RWPE2 (cell line): Measurements from ENCODE around the gene BCL3.

Experiments
- ATAC-seq: fragments of 200-7000 bp; cut with Tn5 transposase; 3 replicates; pipeline ENCODE4 v1.9.1; 2021; ENCODE audit warnings: low read depth
- DNase-seq: peaks from one replicate; pipeline ENCODE4 v3.0.0-alpha.2; 2020; ENCODE audit warnings: low spot score
- H3K27ac ChIP-seq: fragments of 450-650 bp; 2 replicates; pipeline ENCODE4 v1.5.1; 2017; ENCODE audit warnings: mild to moderate bottlenecking; ENCODE audit not compliant: poor library complexity, severe bottlenecking
- H3K27me3 ChIP-seq: fragments of 250-450 bp; sonication (Bioruptor Pico); 2 replicates; pipeline ENCODE4 v1.5.1; 2021; ENCODE audit warnings: mild to moderate bottlenecking, moderate library complexity; ENCODE audit not compliant: insufficient read depth, poor library complexity, severe bottlenecking
- H3K36me3 ChIP-seq: fragments of 250-450 bp; sonication (Bioruptor Pico); 2 replicates; pipeline ENCODE4 v1.5.1; 2020; ENCODE audit warnings: low read depth, mild to moderate bottlenecking, moderate library complexity
- H3K4me1 ChIP-seq: fragments of 250-450 bp; sonication (Bioruptor Pico); 2 replicates; pipeline ENCODE4 v1.5.1; 2021; ENCODE audit warnings: mild to moderate bottlenecking, moderate library complexity; ENCODE audit not compliant: insufficient read depth, poor library complexity, severe bottlenecking
- H3K4me3 ChIP-seq: fragments of 250-450 bp; sonication (Bioruptor Pico); 2 replicates; pipeline ENCODE4 v1.5.1; 2021; ENCODE audit warnings: mild to moderate bottlenecking, moderate library complexity; ENCODE audit not compliant: severe bottlenecking
- H3K9me3 ChIP-seq: fragments of 250-450 bp; sonication (Bioruptor Pico); 2 replicates; pipeline ENCODE4 v1.5.1; 2021; ENCODE audit warnings: mild to moderate bottlenecking, moderate library complexity; ENCODE audit not compliant: severe bottlenecking
- TF ChIP-seq, protein P1 (sequence below): fragments of 450-650 bp; IDR thresholded peaks from one replicate; pipeline ENCODE4 v1.5.1; 2017; ENCODE audit warnings: mild to moderate bottlenecking, moderate library complexity; ENCODE audit not compliant: poor library complexity, severe bottlenecking

BCL3 gene

DNA sequence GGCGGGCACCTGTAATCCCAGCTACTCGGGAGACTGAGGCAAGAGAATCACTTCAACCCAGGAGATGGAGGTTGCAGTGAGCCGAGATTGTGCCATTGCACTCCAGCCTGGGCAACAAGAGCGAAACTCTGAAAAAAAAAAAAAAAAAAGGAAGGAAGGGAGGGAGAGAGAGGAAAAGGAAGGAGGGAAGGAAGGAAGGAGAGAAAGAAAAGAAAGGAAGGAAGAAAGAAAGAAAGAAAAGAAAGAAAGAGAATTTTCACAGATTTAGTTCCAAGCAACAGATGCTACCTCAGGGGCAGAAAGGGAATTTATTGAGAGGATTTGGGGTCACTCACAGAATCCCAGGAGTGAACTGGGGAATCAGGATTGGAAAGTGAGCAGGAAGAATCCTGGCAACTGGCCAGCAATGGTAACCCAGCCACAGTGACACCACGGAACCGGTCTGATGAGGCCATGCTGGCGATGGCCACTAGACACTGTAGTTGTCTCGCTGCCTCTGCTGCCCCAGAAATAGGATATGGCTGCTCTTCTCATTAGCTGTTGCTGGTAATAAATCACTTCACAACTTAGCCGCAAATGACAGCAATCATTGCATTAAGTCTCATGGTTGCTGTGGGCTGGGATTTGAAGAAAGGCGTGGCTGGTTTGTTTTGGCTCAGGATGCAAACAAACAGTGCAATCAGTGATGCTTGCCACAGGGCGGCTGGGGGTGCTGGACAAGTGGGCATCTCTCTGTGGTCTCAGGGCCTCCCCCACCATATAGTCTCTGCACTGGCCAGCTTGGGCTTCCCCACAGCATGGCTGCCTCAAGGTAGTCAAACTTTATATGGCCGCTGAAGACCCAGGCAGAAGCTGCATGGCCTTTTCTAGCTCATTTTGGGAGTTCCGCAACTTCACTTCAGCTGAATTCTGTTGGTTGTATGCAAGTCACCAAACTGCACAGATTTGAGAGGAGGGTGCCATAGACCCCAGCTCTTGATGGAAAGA is 55.2 kb downstream of the BCL3 start:
- no peaks in the 10 kb centered on the region for H3K9me3 ChIP-seq
- H3K36me3 ChIP-seq = peaks cover 3% of the 10 kb centered on the region; the same call in 1 of the 2 replicates
- no peaks in the 10 kb centered on the region for H3K27me3 ChIP-seq
- H3K4me1 ChIP-seq = peaks cover 20% of the 10 kb centered on the region
- H3K4me3 ChIP-seq = no peak overlapping the region
- H3K27ac ChIP-seq = no peak overlapping the region
- DNase-seq (no peak), ATAC-seq (no peak)
- TF ChIP-seq, protein P1, sequence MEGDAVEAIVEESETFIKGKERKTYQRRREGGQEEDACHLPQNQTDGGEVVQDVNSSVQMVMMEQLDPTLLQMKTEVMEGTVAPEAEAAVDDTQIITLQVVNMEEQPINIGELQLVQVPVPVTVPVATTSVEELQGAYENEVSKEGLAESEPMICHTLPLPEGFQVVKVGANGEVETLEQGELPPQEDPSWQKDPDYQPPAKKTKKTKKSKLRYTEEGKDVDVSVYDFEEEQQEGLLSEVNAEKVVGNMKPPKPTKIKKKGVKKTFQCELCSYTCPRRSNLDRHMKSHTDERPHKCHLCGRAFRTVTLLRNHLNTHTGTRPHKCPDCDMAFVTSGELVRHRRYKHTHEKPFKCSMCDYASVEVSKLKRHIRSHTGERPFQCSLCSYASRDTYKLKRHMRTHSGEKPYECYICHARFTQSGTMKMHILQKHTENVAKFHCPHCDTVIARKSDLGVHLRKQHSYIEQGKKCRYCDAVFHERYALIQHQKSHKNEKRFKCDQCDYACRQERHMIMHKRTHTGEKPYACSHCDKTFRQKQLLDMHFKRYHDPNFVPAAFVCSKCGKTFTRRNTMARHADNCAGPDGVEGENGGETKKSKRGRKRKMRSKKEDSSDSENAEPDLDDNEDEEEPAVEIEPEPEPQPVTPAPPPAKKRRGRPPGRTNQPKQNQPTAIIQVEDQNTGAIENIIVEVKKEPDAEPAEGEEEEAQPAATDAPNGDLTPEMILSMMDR = no peak

DNA sequence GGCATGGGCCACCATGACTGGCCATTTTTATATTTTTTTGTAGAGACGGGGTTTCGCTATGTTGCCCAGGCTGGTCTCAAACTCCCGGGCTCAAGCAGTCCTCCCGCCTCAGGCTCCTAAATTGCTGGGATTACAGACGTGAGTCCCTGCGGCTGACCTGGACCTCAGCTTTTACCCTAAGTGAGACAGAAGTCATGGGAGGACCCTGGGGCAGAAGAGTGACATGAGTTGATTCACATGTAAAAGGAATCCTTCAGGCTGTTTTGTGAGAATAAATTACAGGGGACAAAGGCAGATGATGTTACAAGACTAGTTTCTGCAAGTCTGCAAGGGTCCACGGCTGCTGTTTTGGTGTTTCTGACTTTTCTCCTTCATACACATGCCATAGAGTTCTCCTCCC is 57.8 kb downstream of the BCL3 start:
- ATAC-seq (no peak), DNase-seq (no peak)
- no peaks in the 10 kb centered on the region for H3K27me3 ChIP-seq
- TF ChIP-seq, protein P1 = no peak
- no peak overlapping the region for H3K4me3 ChIP-seq
- no peaks in the 10 kb centered on the region for H3K9me3 ChIP-seq
- peaks cover 3% of the 10 kb centered on the region for H3K36me3 ChIP-seq
- H3K4me1 ChIP-seq = peaks cover 20% of the 10 kb centered on the region
- peak overlapping the region; percentile 75 for H3K27ac ChIP-seq

DNA sequence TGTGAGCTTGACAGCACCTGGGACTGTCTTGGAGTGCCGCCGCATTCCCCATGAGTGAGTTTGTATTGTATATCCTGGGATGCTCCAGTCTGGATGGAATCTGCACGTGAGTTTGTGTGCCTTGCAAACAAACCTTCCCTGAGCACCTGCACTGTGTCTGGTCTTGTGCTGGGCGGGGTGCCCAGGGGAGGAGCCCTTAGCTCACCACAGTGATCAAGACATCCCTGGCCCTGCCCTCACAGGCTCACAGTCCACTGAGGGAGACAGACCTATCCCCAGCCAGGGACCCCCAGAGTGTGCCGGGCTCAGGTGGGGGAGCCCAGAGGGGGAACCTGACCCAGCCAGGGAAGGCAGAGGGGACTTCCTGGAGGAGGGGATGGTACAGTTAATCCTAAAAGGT is 58.7 kb downstream of the BCL3 start:
- H3K4me1 ChIP-seq = peaks cover 20% of the 10 kb centered on the region
- peak overlapping the region; percentile 75 for H3K27ac ChIP-seq
- DNase-seq (peak; percentile 91), ATAC-seq (peak; percentile 78)
- TF ChIP-seq, protein P1 = no peak
- no peaks in the 10 kb centered on the region for H3K27me3 ChIP-seq
- no peak overlapping the region for H3K4me3 ChIP-seq
- no peaks in the 10 kb centered on the region for H3K9me3 ChIP-seq
- peaks cover 11% of the 10 kb centered on the region for H3K36me3 ChIP-seq

DNA sequence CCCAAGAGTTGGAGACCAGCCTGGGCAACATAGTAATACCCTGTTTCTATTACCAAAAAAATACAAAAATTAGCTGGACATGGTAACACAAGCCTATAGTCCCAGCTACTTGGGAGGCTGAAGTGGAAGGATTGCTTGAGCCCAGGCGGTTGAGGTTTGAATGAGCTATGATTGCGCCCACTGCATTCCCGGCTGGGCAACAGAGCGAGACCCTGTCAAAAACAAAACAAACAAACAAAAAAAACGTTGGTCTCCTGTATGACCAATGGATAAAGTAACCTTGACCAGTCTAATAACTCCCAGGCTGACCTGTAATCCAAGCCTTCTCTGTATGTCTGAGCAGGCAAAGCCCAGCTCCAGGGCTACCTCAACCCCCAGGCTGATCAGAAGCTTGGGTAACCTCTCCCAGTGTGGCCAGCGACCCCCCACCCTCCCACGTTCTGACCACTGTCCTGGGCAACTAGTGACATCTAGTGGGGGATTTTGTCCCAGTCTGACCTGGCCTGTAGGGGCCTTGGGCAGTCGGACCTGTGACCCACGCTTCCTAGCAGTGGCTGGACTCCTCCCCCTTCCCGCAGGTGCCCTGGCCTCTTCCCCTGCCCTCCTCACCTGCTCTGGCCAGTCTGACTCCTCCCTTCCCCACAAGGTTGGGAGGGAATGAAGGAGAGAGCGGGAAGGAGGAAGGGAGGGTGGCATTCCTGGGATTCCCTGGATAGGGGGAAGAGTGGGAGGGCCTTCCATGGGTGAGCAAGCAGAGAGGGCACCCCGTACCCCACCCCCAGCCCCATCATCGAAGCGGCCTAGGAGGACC is 59.3 kb downstream of the BCL3 start:
- H3K9me3 ChIP-seq = no peaks in the 10 kb centered on the region
- H3K27ac ChIP-seq = peak overlapping the region; percentile 75
- H3K4me3 ChIP-seq = no peak overlapping the region
- H3K27me3 ChIP-seq = no peaks in the 10 kb centered on the region
- peaks cover 20% of the 10 kb centered on the region for H3K4me1 ChIP-seq
- DNase-seq = peak; percentile 82
- peaks cover 15% of the 10 kb centered on the region for H3K36me3 ChIP-seq
- ATAC-seq = peak; percentile 58
- TF ChIP-seq, protein P1 = peak; percentile 59
